Measurements from ENCODE around the gene COL7A1.

DNA sequence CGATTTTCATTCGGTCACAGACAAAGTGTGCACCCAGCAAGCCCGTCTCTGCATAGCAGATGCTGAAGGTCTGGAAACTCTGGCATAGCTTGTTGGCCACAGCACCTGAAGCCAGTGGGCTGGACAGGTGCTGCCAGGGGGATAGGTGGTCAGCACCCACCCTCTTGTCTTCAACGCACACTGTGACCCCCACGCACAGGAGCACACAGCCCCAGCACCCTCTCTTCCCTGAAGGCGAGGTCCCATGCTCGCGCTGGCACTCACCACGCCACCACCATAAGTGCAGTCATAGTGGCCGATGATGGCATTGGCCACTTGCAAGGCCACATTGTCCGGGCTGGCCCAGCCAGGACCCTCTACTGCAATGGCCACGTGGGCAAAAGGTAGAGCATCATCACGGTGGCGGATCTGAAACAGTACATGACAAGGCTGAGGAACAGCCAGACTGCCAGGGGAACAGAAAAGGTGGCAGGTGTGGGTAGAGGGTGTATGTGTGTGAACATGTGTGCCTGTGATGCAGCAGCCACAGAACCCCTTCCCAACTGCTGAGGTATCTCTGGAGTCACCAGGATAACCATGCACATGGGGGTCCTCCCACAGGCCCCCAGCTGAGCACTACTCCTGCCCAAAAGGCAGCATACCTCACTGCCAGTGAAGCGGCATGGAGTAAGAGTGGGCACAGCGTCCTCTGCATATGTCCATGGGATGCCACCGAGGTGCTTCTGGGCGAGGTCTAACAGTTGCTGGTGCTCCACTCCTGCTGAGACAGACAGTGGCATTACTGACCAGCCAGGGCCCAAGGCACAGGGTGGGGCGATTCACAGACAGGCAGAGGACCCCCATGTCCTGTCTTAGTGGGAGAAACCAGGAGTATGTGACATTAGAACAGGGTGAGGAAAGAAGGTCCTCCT, 5.8 kb upstream of the COL7A1 start:
- no peak for TF ChIP-seq CTCF (conservative IDR thresholded peaks at IDR 0.05; ENCODE audit: low read length)
- no peak for TF ChIP-seq EZH2phosphoT487 (IDR thresholded peaks at IDR 0.05; ENCODE audit: borderline replicate concordance, low read depth, low read length)
